ENCODE measurements around the gene USP40. TPM values are rescaled to one million over a fixed set of nuclear protein-coding genes. Genes with fewer than 3 reads are reported as not detected.

The USP40 gene
- total RNA-seq, 1 experiment from 2014 or later = 10.3 TPM

GRCh38 chr2:233528182-233528581 lies 38.4 kb downstream of the USP40 start:
- ATAC-seq = no peak
- no peak overlapping the region for H3K27ac Mint-ChIP-seq
- no peak for DNase-seq (ENCODE audit: low spot score)
- H3K9me3 Mint-ChIP-seq = peaks cover 8% of the 10 kb centered on the region
- peaks cover 6% of the 10 kb centered on the region for H3K36me3 Mint-ChIP-seq
- no peak overlapping the region for H3K4me3 Mint-ChIP-seq
- H3K4me1 Mint-ChIP-seq = peaks cover 11% of the 10 kb centered on the region
- TF ChIP-seq ESRRA (CRISPR knock-in tag; IDR thresholded peaks at IDR 0.05; ENCODE audit: borderline replicate concordance) = no peak
- TF ChIP-seq, protein P1, sequence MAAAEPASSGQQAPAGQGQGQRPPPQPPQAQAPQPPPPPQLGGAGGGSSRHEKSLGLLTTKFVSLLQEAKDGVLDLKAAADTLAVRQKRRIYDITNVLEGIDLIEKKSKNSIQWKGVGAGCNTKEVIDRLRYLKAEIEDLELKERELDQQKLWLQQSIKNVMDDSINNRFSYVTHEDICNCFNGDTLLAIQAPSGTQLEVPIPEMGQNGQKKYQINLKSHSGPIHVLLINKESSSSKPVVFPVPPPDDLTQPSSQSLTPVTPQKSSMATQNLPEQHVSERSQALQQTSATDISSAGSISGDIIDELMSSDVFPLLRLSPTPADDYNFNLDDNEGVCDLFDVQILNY (CRISPR knock-in tag; IDR thresholded peaks at IDR 0.05) = no peak
- no peak for TF ChIP-seq AFF4 (CRISPR knock-in tag; IDR thresholded peaks at IDR 0.05; ENCODE audit: borderline replicate concordance)
- no peak for TF ChIP-seq PRDM15 (CRISPR knock-in tag; IDR thresholded peaks at IDR 0.05)
- no peak for TF ChIP-seq ZBTB43 (CRISPR knock-in tag; IDR thresholded peaks at IDR 0.05)
- TF ChIP-seq SMAD3 (CRISPR knock-in tag; IDR thresholded peaks at IDR 0.05; ENCODE audit: borderline replicate concordance) = no peak
- no peak for TF ChIP-seq CBFB (CRISPR knock-in tag; IDR thresholded peaks at IDR 0.05; ENCODE audit: low read depth)
- TF ChIP-seq GTF2I (CRISPR knock-in tag; conservative IDR thresholded peaks at IDR 0.05) = no peak
- no peak for TF ChIP-seq MLX (CRISPR knock-in tag; IDR thresholded peaks at IDR 0.05)
- no peak for TF ChIP-seq JUN (CRISPR knock-in tag; IDR thresholded peaks at IDR 0.05)
- TF ChIP-seq TEAD4 (CRISPR knock-in tag; IDR thresholded peaks at IDR 0.05) = no peak
- no peak for TF ChIP-seq CREB1 (CRISPR knock-in tag; IDR thresholded peaks at IDR 0.05)
- no peak for TF ChIP-seq OVOL2 (CRISPR knock-in tag; IDR thresholded peaks at IDR 0.05; ENCODE audit: borderline replicate concordance)
- TF ChIP-seq CREM (CRISPR knock-in tag; IDR thresholded peaks at IDR 0.05) = no peak
- TF ChIP-seq FOXP1 (CRISPR knock-in tag; IDR thresholded peaks at IDR 0.05; ENCODE audit: borderline replicate concordance) = no peak
- no peak for TF ChIP-seq NR1H2 (CRISPR knock-in tag; IDR thresholded peaks at IDR 0.05)
- TF ChIP-seq EMX1 (CRISPR knock-in tag; IDR thresholded peaks at IDR 0.05) = no peak
- TF ChIP-seq, protein P2, sequence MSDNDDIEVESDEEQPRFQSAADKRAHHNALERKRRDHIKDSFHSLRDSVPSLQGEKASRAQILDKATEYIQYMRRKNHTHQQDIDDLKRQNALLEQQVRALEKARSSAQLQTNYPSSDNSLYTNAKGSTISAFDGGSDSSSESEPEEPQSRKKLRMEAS (CRISPR knock-in tag; IDR thresholded peaks at IDR 0.05) = no peak
- no peak for TF ChIP-seq USF1 (CRISPR knock-in tag; IDR thresholded peaks at IDR 0.05)
- TF ChIP-seq, protein P3, sequence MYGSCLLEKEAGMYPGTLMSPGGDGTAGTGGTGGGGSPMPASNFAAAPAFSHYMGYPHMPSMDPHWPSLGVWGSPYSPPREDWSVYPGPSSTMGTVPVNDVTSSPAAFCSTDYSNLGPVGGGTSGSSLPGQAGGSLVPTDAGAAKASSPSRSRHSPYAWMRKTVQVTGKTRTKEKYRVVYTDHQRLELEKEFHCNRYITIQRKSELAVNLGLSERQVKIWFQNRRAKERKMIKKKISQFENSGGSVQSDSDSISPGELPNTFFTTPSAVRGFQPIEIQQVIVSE (CRISPR knock-in tag; IDR thresholded peaks at IDR 0.05; ENCODE audit: borderline replicate concordance) = no peak
- POLR2A ChIA-PET = no interaction called here
- no peaks in the 10 kb centered on the region for H3K27me3 Mint-ChIP-seq (ENCODE audit: low read depth)
- CTCF ChIA-PET = no interaction called here
